CD8-positive, alpha-beta memory T cell (primary cell): ENCODE measurements around the gene KCTD10. TPM values are rescaled to one million over a fixed set of nuclear protein-coding genes. Genes with fewer than 3 reads are reported as not detected.
"Not testable (repeated sequence)": the region's sequence is repeated elsewhere in the genome, so short reads cannot be mapped to it uniquely, and the experiment has no call there.

Experiments
- CTCF ChIA-PET: fragments of 350-600 bp; sonication (Branson Sonifier 250); formaldehyde crosslinking; loops from one replicate; lab custom pipeline; 2021; ENCODE audit warnings: antibody characterized with exemption; lab: Charles Lee
- POLR2A ChIA-PET: fragments of 350-600 bp; sonication (Branson Sonifier 250); formaldehyde crosslinking; loops from one replicate; lab custom pipeline; 2021; ENCODE audit warnings: antibody characterized with exemption; lab: Charles Lee
- DNase-seq, 5 donors: peaks; one replicate each; pipeline versions ENCODE4 v3.0.0 to v3.0.0-alpha.2; 2020 to 2022; ENCODE audit warnings: mixed read lengths in 1 of 5
- H3K27ac ChIP-seq: one replicate; pipeline ENCODE4 v1.7.0; 2013; ENCODE audit warnings: low read depth, mild to moderate bottlenecking, low read length, moderate library complexity
- H3K27me3 ChIP-seq: 2 replicates; pipeline ENCODE4 v1.7.0; 2013; ENCODE audit warnings: low read length, mild to moderate bottlenecking; ENCODE audit not compliant: insufficient read depth, poor library complexity, severe bottlenecking
- H3K36me3 ChIP-seq: 2 replicates; pipeline ENCODE4 v1.7.0; 2013; ENCODE audit warnings: mild to moderate bottlenecking, low read length, moderate library complexity; ENCODE audit not compliant: insufficient read depth
- H3K4me1 ChIP-seq: 2 replicates; pipeline ENCODE4 v1.7.0; 2013; ENCODE audit warnings: mild to moderate bottlenecking, low read length, moderate library complexity; ENCODE audit not compliant: insufficient read depth
- H3K4me3 ChIP-seq: 2 replicates; pipeline ENCODE4 v1.7.0; 2013; ENCODE audit warnings: mild to moderate bottlenecking, low read length
- H3K9me3 ChIP-seq: 2 replicates; pipeline ENCODE4 v1.7.0; 2013; ENCODE audit warnings: mild to moderate bottlenecking, low read length
- H3K27ac Mint-ChIP-seq, 8 donors: one replicate each; pipeline ENCODE4 v1.8.0; 2020 to 2021; ENCODE audit warnings: mixed read lengths in 8 of 8, mild to moderate bottlenecking in 6 of 8, inconsistent platforms in 3 of 8, moderate library complexity in 3 of 8
- H3K27me3 Mint-ChIP-seq, 2 donors: one replicate each; pipeline ENCODE4 v1.8.0; 2020 to 2021; ENCODE audit warnings: mixed read lengths in 2 of 2, mild to moderate bottlenecking in 1 of 2, moderate library complexity in 1 of 2
- H3K36me3 Mint-ChIP-seq, 3 donors: one replicate each; pipeline ENCODE4 v1.8.0; 2020 to 2021; ENCODE audit warnings: mixed read lengths in 3 of 3, inconsistent platforms in 1 of 3, mild to moderate bottlenecking in 1 of 3
- H3K4me1 Mint-ChIP-seq, 3 donors: one replicate each; pipeline ENCODE4 v1.8.0; 2020 to 2021; ENCODE audit warnings: mixed read lengths in 3 of 3, inconsistent platforms in 1 of 3, mild to moderate bottlenecking in 1 of 3
- H3K4me3 Mint-ChIP-seq, 7 donors: one replicate each; pipeline ENCODE4 v1.8.0; 2020 to 2021; ENCODE audit warnings: mixed read lengths in 7 of 7, mild to moderate bottlenecking in 6 of 7, moderate library complexity in 4 of 7, inconsistent platforms in 2 of 7
- H3K9me3 Mint-ChIP-seq, 5 donors: one replicate each; pipeline ENCODE4 v1.8.0; 2020 to 2022; ENCODE audit warnings: mixed read lengths in 5 of 5, mild to moderate bottlenecking in 3 of 5, moderate library complexity in 2 of 5, inconsistent platforms in 1 of 5
- polyA plus RNA-seq: library from polyadenylated mRNA; unstranded; fragments of 300-500 nt; fragmentation: Illumina TruSeq; gene quantifications from one replicate; pipeline ENCODE4 v1.2.3, GENCODE V29; 2021
- total RNA-seq, 2 experiments: library from RNA; stranded (reverse); gene quantifications; one replicate each; pipeline ENCODE4 v1.2.3, GENCODE V29; 2021

Gene KCTD10
- total and polyA plus RNA-seq, 3 experiments from 2014 or later = 27.4 to 48.1 (median 44.9) TPM

- peaks cover 0 to 21% (median 5%) of the 10 kb centered on the region in 3 donors for H3K36me3 Mint-ChIP-seq
- no peaks in the 10 kb centered on the region for H3K9me3 ChIP-seq
- H3K4me3 ChIP-seq = no peak overlapping the region
- H3K27me3 Mint-ChIP-seq = no peaks in the 10 kb centered on the region
- H3K27me3 ChIP-seq = no peaks in the 10 kb centered on the region
- H3K9me3 Mint-ChIP-seq = no peaks in the 10 kb centered on the region
- no peak for DNase-seq
- H3K4me1 Mint-ChIP-seq = no peaks in the 10 kb centered on the region
- H3K27ac Mint-ChIP-seq = peak overlapping the region in 2 of 8 donors; percentile 3 to 38
- POLR2A ChIA-PET = no interaction called here
- no peak overlapping the region for H3K4me3 Mint-ChIP-seq
- no peak overlapping the region for H3K27ac ChIP-seq
- H3K36me3 ChIP-seq = no peaks in the 10 kb centered on the region
- no peaks in the 10 kb centered on the region for H3K4me1 ChIP-seq
- CTCF ChIA-PET = no interaction called here
Observed at GRCh38 chr12:109440851-109441490, 36.1 kb downstream of the KCTD10 start.

DNA sequence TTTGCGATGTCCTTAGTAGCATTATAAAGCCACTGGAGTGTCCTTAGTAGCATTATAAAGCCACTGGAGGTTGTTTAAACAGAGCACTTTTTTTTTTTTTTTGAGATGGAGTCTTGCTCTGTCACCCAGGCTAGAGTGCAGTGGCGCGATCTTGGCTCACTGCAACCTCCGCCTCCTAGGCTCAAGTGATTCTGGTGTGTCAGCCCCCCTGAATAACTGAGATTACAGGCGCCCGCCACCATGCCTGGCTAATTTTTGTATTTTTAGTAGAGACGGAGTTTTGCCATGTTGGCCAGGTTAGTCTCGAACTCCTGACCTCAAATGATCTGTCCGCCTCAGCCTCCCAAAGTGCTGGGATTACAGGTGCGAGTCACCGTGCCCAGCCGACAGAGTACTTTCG lies 37.1 kb downstream of the KCTD10 start:
- DNase-seq, H3K27ac ChIP-seq, H3K27me3 Mint-ChIP-seq, H3K36me3 ChIP-seq, POLR2A ChIA-PET, H3K27me3 ChIP-seq, H3K4me3 Mint-ChIP-seq, CTCF ChIA-PET, H3K4me1 Mint-ChIP-seq, H3K4me1 ChIP-seq, H3K9me3 ChIP-seq, H3K9me3 Mint-ChIP-seq, H3K27ac Mint-ChIP-seq, H3K4me3 ChIP-seq: not testable (repeated sequence)
- peaks cover 0 to 11% (median 5%) of the 10 kb centered on the region in 3 donors for H3K36me3 Mint-ChIP-seq

DNA sequence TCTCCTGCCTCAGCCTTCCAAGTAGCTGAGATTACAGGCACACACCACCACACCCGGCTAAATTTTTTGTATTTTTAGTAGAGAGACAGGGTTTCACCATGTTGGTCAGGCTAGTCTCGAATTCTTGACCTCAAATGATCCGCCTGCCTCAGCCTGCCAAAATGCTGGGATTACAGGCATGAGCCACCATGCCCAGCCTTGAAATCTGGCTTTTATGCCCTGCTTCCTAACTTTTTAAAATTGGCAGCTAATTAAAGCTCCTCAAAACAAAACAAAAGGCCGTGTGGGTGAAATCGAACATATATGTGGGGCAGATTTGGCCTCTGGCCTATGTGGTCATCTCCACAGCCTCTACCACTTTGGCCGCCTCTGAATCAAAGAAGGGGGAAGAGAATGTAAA lies 37.9 kb downstream of the KCTD10 start:
- Histone ChIP-seq H3K4me1 (no peaks in the 10 kb centered on the region), H3K4me3 (no peak overlapping the region), H3K36me3 (no peaks in the 10 kb centered on the region), H3K27me3 (no peaks in the 10 kb centered on the region), H3K9me3 (no peaks in the 10 kb centered on the region), H3K27ac (no peak overlapping the region)
- H3K27ac Mint-ChIP-seq = peak overlapping the region in 1 of 8 donors; percentile 16
- no peak overlapping the region for H3K4me3 Mint-ChIP-seq
- POLR2A ChIA-PET = no interaction called here
- no peak for DNase-seq
- H3K36me3 Mint-ChIP-seq = peaks cover 0 to 5% (median 1%) of the 10 kb centered on the region in 3 donors
- no peaks in the 10 kb centered on the region for H3K9me3 Mint-ChIP-seq
- no peaks in the 10 kb centered on the region for H3K4me1 Mint-ChIP-seq
- CTCF ChIA-PET = no interaction called here
- H3K27me3 Mint-ChIP-seq = no peaks in the 10 kb centered on the region

- no peaks in the 10 kb centered on the region for H3K27me3 ChIP-seq
- Mint-ChIP-seq H3K36me3 (peaks cover 0 to 1% (median 0%) of the 10 kb centered on the region in 3 donors), H3K4me1 (peaks cover 6 to 12% (median 11%) of the 10 kb centered on the region in 3 donors), H3K9me3 (no peaks in the 10 kb centered on the region), H3K4me3 (no peak overlapping the region), H3K27ac (no peak overlapping the region), H3K27me3 (no peaks in the 10 kb centered on the region)
- no peak for DNase-seq
- no peaks in the 10 kb centered on the region for H3K36me3 ChIP-seq
- H3K27ac ChIP-seq = no peak overlapping the region
- H3K4me1 ChIP-seq = no peaks in the 10 kb centered on the region
- ChIA-PET CTCF (no interaction called here), POLR2A (no interaction called here)
- no peaks in the 10 kb centered on the region for H3K9me3 ChIP-seq
- H3K4me3 ChIP-seq = no peak overlapping the region
Observed at GRCh38 chr12:109436188-109436560, 40.9 kb downstream of the KCTD10 start.

- Mint-ChIP-seq H3K4me1 (peaks cover 6 to 12% (median 11%) of the 10 kb centered on the region in 3 donors), H3K27ac (peak overlapping the region in 2 of 8 donors; percentile 7 to 39), H3K27me3 (no peaks in the 10 kb centered on the region), H3K4me3 (no peak overlapping the region), H3K36me3 (peaks cover 0 to 1% (median 0%) of the 10 kb centered on the region in 3 donors), H3K9me3 (no peaks in the 10 kb centered on the region)
- Histone ChIP-seq H3K4me3 (no peak overlapping the region), H3K27ac (no peak overlapping the region), H3K4me1 (no peaks in the 10 kb centered on the region), H3K27me3 (no peaks in the 10 kb centered on the region), H3K36me3 (no peaks in the 10 kb centered on the region), H3K9me3 (no peaks in the 10 kb centered on the region)
- DNase-seq = no peak
- CTCF ChIA-PET = no interaction called here
- POLR2A ChIA-PET = no interaction called here
Observed at GRCh38 chr12:109435428-109436187, 41.5 kb downstream of the KCTD10 start.

DNA sequence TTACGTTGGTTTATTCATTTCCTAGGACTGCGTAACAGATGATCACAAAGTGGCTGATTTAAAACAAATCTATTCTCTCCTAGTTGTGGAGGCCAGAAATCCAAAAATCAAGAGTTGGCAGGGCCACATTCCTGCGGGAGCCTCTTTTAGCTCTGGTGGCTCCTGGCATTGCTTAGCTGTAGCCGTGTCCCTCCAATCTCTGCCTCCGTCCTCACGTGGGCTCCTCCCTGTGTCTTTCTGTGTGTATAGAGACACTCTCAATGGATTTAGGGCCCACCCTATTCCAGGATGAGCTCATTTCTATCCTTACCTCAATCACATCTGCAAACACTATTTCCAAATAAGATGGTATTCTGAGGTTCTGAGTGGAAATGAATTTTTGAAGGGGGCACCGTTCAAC lies 42.5 kb downstream of the KCTD10 start:
- H3K36me3 Mint-ChIP-seq = peaks cover 0 to 1% (median 0%) of the 10 kb centered on the region in 3 donors
- no peak overlapping the region for H3K27ac ChIP-seq
- CTCF ChIA-PET = no interaction called here
- no peak overlapping the region for H3K4me3 Mint-ChIP-seq
- no peaks in the 10 kb centered on the region for H3K36me3 ChIP-seq
- H3K4me1 Mint-ChIP-seq = peaks cover 6 to 12% (median 11%) of the 10 kb centered on the region in 3 donors
- no peaks in the 10 kb centered on the region for H3K9me3 ChIP-seq
- H3K4me1 ChIP-seq = no peaks in the 10 kb centered on the region
- no peak for DNase-seq
- POLR2A ChIA-PET = no interaction called here
- no peak overlapping the region for H3K27ac Mint-ChIP-seq
- H3K4me3 ChIP-seq = no peak overlapping the region
- H3K9me3 Mint-ChIP-seq = no peaks in the 10 kb centered on the region
- no peaks in the 10 kb centered on the region for H3K27me3 Mint-ChIP-seq
- no peaks in the 10 kb centered on the region for H3K27me3 ChIP-seq

- peaks cover 0 to 1% (median 0%) of the 10 kb centered on the region in 3 donors for H3K36me3 Mint-ChIP-seq
- H3K27ac ChIP-seq = no peak overlapping the region
- peak overlapping the region in 1 of 8 donors; percentile 42 for H3K27ac Mint-ChIP-seq
- CTCF ChIA-PET = interaction anchor here (0.6 to 2.0 kb wide), 9 partner anchors 9 to 412 kb away, joined by 3 to 13 read pairs (median 5); partner anchors contain the start of genes KCTD10 and UBE3B
- H3K4me3 Mint-ChIP-seq = no peak overlapping the region
- POLR2A ChIA-PET = no interaction called here
- no peaks in the 10 kb centered on the region for H3K9me3 Mint-ChIP-seq
- DNase-seq = no peak
- peaks cover 6 to 12% (median 11%) of the 10 kb centered on the region in 3 donors for H3K4me1 Mint-ChIP-seq
- no peaks in the 10 kb centered on the region for H3K27me3 ChIP-seq
- H3K9me3 ChIP-seq = no peaks in the 10 kb centered on the region
- peaks cover 0 to 1% of the 10 kb centered on the region in 2 donors for H3K27me3 Mint-ChIP-seq
- no peaks in the 10 kb centered on the region for H3K36me3 ChIP-seq
- H3K4me3 ChIP-seq = no peak overlapping the region
- H3K4me1 ChIP-seq = no peaks in the 10 kb centered on the region
Observed at GRCh38 chr12:109433618-109434017, 43.5 kb downstream of the KCTD10 start.

- Mint-ChIP-seq H3K4me3 (peak overlapping the region in 5 of 7 donors; percentile 49 to 63 (median 54)), H3K9me3 (no peaks in the 10 kb centered on the region), H3K4me1 (peaks cover 6 to 12% (median 11%) of the 10 kb centered on the region in 3 donors), H3K27ac (peak overlapping the region in 7 of 8 donors; percentile 42 to 87 (median 71)), H3K27me3 (peaks cover 0 to 2% of the 10 kb centered on the region in 2 donors), H3K36me3 (no peaks in the 10 kb centered on the region)
- H3K27me3 ChIP-seq = no peaks in the 10 kb centered on the region
- no peak overlapping the region for H3K27ac ChIP-seq
- ChIA-PET POLR2A (interaction anchor here (0.5 kb wide), 1 partner anchor 10 kb away, joined by 8 read pairs; no protein-coding TSS in a partner anchor), CTCF (interaction anchor here (0.6 to 2.0 kb wide), 13 partner anchors 9 to 412 kb away, joined by 3 to 13 read pairs (median 3); partner anchors contain the start of genes KCTD10, MMAB, MVK and UBE3B)
- H3K9me3 ChIP-seq = no peaks in the 10 kb centered on the region
- peak; percentile 52 to 82 (median 58) for DNase-seq
- H3K36me3 ChIP-seq = no peaks in the 10 kb centered on the region
- no peaks in the 10 kb centered on the region for H3K4me1 ChIP-seq
- peak overlapping the region; percentile 30 for H3K4me3 ChIP-seq
Observed at GRCh38 chr12:109432842-109433304, 44.2 kb downstream of the KCTD10 start.
